Hematopoietic multipotent progenitor cell treated with erythropoietin and hydrocortisone succinate and interleukin-3 and kit ligand, for 17 days (in vitro differentiated cells): ENCODE measurements around the gene ANKRD13C.

Source experiments
- DNase-seq: peaks from one replicate; pipeline ENCODE4 v3.0.0-alpha.2; 2015; ENCODE audit warnings: low spot score

Gene ANKRD13C

GRCh38 chr1:70295749-70296148 lies 58.8 kb downstream of the ANKRD13C start:
- DNase-seq: no peak

- DNase-seq: no peak
Observed at GRCh38 chr1:70293186-70293843, 61.2 kb downstream of the ANKRD13C start.

GRCh38 chr1:70290218-70290617 lies 64.3 kb downstream of the ANKRD13C start:
- no peak for DNase-seq

GRCh38 chr1:70288166-70288565 lies 66.4 kb downstream of the ANKRD13C start:
- DNase-seq: no peak

GRCh38 chr1:70286453-70286852 lies 68.1 kb downstream of the ANKRD13C start:
- no peak for DNase-seq

GRCh38 chr1:70284366-70284765 lies 70.2 kb downstream of the ANKRD13C start:
- DNase-seq: no peak

GRCh38 chr1:70278710-70279109 lies 75.8 kb downstream of the ANKRD13C start:
- DNase-seq: no peak

GRCh38 chr1:70277875-70278274 lies 76.6 kb downstream of the ANKRD13C start:
- DNase-seq: no peak

GRCh38 chr1:70265946-70266345 lies 88.6 kb downstream of the ANKRD13C start:
- no peak for DNase-seq

GRCh38 chr1:70264839-70265238 lies 89.7 kb downstream of the ANKRD13C start:
- DNase-seq: no peak

GRCh38 chr1:70256664-70257063 lies 97.9 kb downstream of the ANKRD13C start:
- no peak for DNase-seq

GRCh38 chr1:70248729-70249128 lies 105.8 kb downstream of the ANKRD13C start:
- no peak for DNase-seq

- no peak for DNase-seq
Observed at GRCh38 chr1:70247768-70248167, 106.8 kb downstream of the ANKRD13C start.

- DNase-seq: no peak
Observed at GRCh38 chr1:70247122-70247521, 107.4 kb downstream of the ANKRD13C start.

- no peak for DNase-seq
Observed at GRCh38 chr1:70239940-70240339, 114.6 kb downstream of the ANKRD13C start.

- DNase-seq: no peak
Observed at GRCh38 chr1:70234733-70235132, 119.8 kb downstream of the ANKRD13C start.

GRCh38 chr1:70231475-70231874 lies 123.0 kb downstream of the ANKRD13C start:
- no peak for DNase-seq

GRCh38 chr1:70228670-70229069 lies 125.9 kb downstream of the ANKRD13C start:
- DNase-seq: no peak

- DNase-seq: no peak
Observed at GRCh38 chr1:70227439-70227838, 127.1 kb downstream of the ANKRD13C start.

GRCh38 chr1:70224954-70225353 lies 129.6 kb downstream of the ANKRD13C start:
- DNase-seq: no peak

GRCh38 chr1:70222716-70223235 lies 131.7 kb downstream of the ANKRD13C start:
- DNase-seq: no peak

GRCh38 chr1:70221238-70222121 lies 133.0 kb downstream of the ANKRD13C start, which contains the start of gene SRSF11:
Gene SRSF11 (plus strand): TSS chr1:70221380. CDS start chr1:70221637, 257 bp downstream.
- peak; percentile 94 for DNase-seq
